Hepatocyte (in vitro differentiated cells): ENCODE measurements around the gene LINGO1. TPM values are rescaled to one million over a fixed set of nuclear protein-coding genes. Genes with fewer than 3 reads are reported as not detected.

Experiments
- DNase-seq: peaks from one replicate; pipeline ENCODE4 v3.0.0-alpha.2; 2016; ENCODE audit warnings: low spot score
- H2AFZ ChIP-seq: fragments of 200-600 bp; sonication (generic); 2 replicates; pipeline ENCODE4 v1.6.0; 2016; ENCODE audit warnings: antibody characterized with exemption, mild to moderate bottlenecking
- H3K27ac ChIP-seq: fragments of 200-600 bp; sonication (generic); 2 replicates; pipeline ENCODE4 v1.5.1; 2016; ENCODE audit warnings: mild to moderate bottlenecking
- H3K27me3 ChIP-seq: fragments of 200-600 bp; sonication (generic); 2 replicates; pipeline ENCODE4 v1.6.1; 2016
- H3K36me3 ChIP-seq: fragments of 200-600 bp; sonication (generic); replicated peaks from 2 replicates; pipeline ENCODE4 v1.5.1; 2016; ENCODE audit warnings: low read depth; ENCODE audit not compliant: insufficient read depth
- H3K4me1 ChIP-seq: fragments of 200-600 bp; sonication (generic); 2 replicates; pipeline ENCODE4 v1.5.1; 2016; ENCODE audit warnings: mild to moderate bottlenecking, moderate library complexity; ENCODE audit not compliant: insufficient read depth
- H3K4me2 ChIP-seq: fragments of 200-600 bp; sonication (generic); 2 replicates; pipeline ENCODE4 v1.6.0; 2016
- H3K4me3 ChIP-seq: fragments of 200-600 bp; sonication (generic); 2 replicates; pipeline ENCODE4 v1.5.1; 2016; ENCODE audit warnings: mild to moderate bottlenecking
- H3K79me2 ChIP-seq: fragments of 200-600 bp; sonication (generic); 2 replicates; pipeline ENCODE4 v1.6.0; 2017; ENCODE audit warnings: mild to moderate bottlenecking
- H3K9me2 ChIP-seq: fragments of 200-600 bp; sonication (generic); replicated peaks from 2 replicates; pipeline ENCODE4 v1.6.0; 2017; ENCODE audit warnings: mild to moderate bottlenecking; ENCODE audit not compliant: insufficient read depth
- H3K9me3 ChIP-seq: fragments of 200-600 bp; sonication (generic); 2 replicates; pipeline ENCODE4 v1.5.1; 2016; ENCODE audit warnings: low read depth, mild to moderate bottlenecking
- H4K20me1 ChIP-seq: fragments of 200-600 bp; sonication (generic); 2 replicates; pipeline ENCODE4 v1.6.0; 2016; ENCODE audit warnings: mild to moderate bottlenecking; ENCODE audit not compliant: insufficient read depth, poor library complexity, severe bottlenecking
- EZH2 ChIP-seq: fragments of 200-600 bp; sonication (generic); IDR thresholded peaks from 2 replicates; pipeline ENCODE4 v1.6.1; 2016; ENCODE audit warnings: antibody characterized with exemption, mild to moderate bottlenecking, borderline replicate concordance
- EZH2phosphoT487 ChIP-seq: fragments of 200-600 bp; sonication (generic); IDR thresholded peaks from one replicate; pipeline ENCODE4 v1.6.1; 2018; ENCODE audit warnings: antibody characterized with exemption, mild to moderate bottlenecking, low read depth, moderate library complexity; ENCODE audit not compliant: unreplicated experiment, severe bottlenecking
- WGBS: methylation state at CpG from one replicate; pipeline ENCODE4 v1.1.6; 2016; ENCODE audit warnings: low lambda C conversion rate; ENCODE audit errors: missing lambda C conversion rate; 5-methylcytosine and 5-hydroxymethylcytosine counted together
- polyA plus RNA-seq: library from polyadenylated mRNA; unstranded; fragments of >200 nt; fragmentation: Nextera tagmentation; extraction: Ambion mirVana; gene quantifications from 2 replicates; pipeline ENCODE4 v1.2.1, GENCODE V29; 2016
- total RNA-seq: library from RNA; depleted of rRNA; stranded (reverse); fragments of >200 nt; gene quantifications from 2 replicates; pipeline ENCODE4 v1.2.3, GENCODE V29; 2014
- TF ChIP-seq, protein P1 (sequence below): fragments of 200-600 bp; sonication (generic); IDR thresholded peaks from 2 replicates; pipeline ENCODE4 v1.5.1; 2016; ENCODE audit warnings: antibody characterized with exemption, mild to moderate bottlenecking; ENCODE audit not compliant: poor library complexity

LINGO1 gene
- total and polyA plus RNA-seq, 2 experiments from 2014 or later: 4.3 to 5.1 TPM

DNA sequence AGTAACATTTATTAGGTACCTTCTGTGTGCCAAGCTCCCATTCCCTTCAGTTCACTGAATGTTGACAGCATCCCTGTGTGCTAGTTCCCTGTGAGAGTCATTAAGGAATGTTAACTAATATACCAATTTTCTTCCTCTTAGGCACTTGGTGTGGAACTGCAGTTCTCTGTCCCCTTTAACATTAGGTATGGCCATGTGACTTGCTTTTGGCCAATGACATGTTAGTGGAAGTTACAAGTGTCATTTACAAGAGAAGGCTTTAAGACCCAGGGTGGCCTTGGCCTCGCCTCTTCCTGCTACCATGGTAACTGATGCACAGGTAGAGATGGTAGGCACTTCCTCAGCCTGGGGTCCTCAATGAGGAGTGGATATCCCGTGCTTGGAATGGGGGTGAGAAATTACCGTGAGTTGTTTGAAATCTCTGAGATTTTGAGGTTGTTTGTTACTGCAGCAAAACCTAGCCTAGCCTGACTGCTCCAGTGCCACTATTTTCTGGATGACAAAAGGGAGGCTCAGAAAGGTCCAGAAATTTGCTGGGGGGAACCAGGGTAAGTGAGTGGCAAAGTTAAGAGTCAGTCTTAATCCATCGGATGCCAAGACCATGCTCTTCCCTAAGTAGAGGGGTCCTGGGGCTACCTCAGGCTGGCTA, 21.2 kb upstream of the LINGO1 start:
- H2AFZ ChIP-seq: no peak overlapping the region
- no peak overlapping the region for H3K27ac ChIP-seq
- no peak overlapping the region for H3K4me2 ChIP-seq
- WGBS: 91% methylated on average over 4 of the region's 4 CpGs
- H3K4me3 ChIP-seq: no peak overlapping the region
- H3K79me2 ChIP-seq: no peaks in the 10 kb centered on the region
- no peaks in the 10 kb centered on the region for H3K9me3 ChIP-seq
- no peaks in the 10 kb centered on the region for H3K9me2 ChIP-seq
- H3K4me1 ChIP-seq: no peaks in the 10 kb centered on the region
- DNase-seq: no peak
- TF ChIP-seq, protein P1, sequence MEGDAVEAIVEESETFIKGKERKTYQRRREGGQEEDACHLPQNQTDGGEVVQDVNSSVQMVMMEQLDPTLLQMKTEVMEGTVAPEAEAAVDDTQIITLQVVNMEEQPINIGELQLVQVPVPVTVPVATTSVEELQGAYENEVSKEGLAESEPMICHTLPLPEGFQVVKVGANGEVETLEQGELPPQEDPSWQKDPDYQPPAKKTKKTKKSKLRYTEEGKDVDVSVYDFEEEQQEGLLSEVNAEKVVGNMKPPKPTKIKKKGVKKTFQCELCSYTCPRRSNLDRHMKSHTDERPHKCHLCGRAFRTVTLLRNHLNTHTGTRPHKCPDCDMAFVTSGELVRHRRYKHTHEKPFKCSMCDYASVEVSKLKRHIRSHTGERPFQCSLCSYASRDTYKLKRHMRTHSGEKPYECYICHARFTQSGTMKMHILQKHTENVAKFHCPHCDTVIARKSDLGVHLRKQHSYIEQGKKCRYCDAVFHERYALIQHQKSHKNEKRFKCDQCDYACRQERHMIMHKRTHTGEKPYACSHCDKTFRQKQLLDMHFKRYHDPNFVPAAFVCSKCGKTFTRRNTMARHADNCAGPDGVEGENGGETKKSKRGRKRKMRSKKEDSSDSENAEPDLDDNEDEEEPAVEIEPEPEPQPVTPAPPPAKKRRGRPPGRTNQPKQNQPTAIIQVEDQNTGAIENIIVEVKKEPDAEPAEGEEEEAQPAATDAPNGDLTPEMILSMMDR: no peak
- TF ChIP-seq EZH2 (no peak), EZH2phosphoT487 (no peak)
- no peaks in the 10 kb centered on the region for H4K20me1 ChIP-seq
- H3K27me3 ChIP-seq: peaks cover 4% of the 10 kb centered on the region
- H3K36me3 ChIP-seq: no peaks in the 10 kb centered on the region

DNA sequence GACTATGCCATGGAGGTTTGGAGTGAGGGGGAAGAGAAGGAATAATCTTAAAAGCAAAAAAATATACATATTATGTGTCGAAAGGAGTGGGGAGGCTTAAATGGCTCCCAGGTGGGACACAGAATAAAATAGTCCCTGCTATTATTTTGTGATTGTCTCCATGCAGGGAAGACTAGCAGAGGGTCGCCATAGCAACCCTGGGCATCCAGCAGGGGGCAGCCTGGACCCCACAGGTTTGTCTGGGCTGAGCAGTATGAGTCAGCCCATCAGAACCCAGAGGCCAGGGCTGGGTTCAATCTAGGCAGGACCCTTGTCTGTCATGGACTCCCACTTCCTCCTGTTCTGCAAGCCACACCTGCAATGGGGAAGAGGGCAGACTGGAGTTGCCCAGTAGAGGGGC, 17.6 kb upstream of the LINGO1 start:
- H3K36me3 ChIP-seq: no peaks in the 10 kb centered on the region
- peak; percentile 37 for DNase-seq
- no peak overlapping the region for H3K4me3 ChIP-seq
- 40% methylated on average over 2 of the region's 2 CpGs for WGBS
- H3K27me3 ChIP-seq: no peaks in the 10 kb centered on the region
- H3K9me2 ChIP-seq: no peaks in the 10 kb centered on the region
- no peaks in the 10 kb centered on the region for H3K79me2 ChIP-seq
- no peak overlapping the region for H3K4me2 ChIP-seq
- TF ChIP-seq, protein P1: peak; percentile 13
- no peak for TF ChIP-seq EZH2phosphoT487
- no peaks in the 10 kb centered on the region for H3K9me3 ChIP-seq
- no peaks in the 10 kb centered on the region for H4K20me1 ChIP-seq
- H3K27ac ChIP-seq: no peak overlapping the region
- no peaks in the 10 kb centered on the region for H3K4me1 ChIP-seq
- H2AFZ ChIP-seq: no peak overlapping the region

GRCh38 chr15:77649610-77650009, 16.9 kb upstream of the LINGO1 start:
- no peaks in the 10 kb centered on the region for H3K9me2 ChIP-seq
- H3K36me3 ChIP-seq: no peaks in the 10 kb centered on the region
- H3K4me2 ChIP-seq: no peak overlapping the region
- no peak overlapping the region for H2AFZ ChIP-seq
- no peak overlapping the region for H3K4me3 ChIP-seq
- H3K27me3 ChIP-seq: no peaks in the 10 kb centered on the region
- H4K20me1 ChIP-seq: no peaks in the 10 kb centered on the region
- WGBS: 69% methylated on average over 3 of the region's 3 CpGs
- DNase-seq: no peak
- no peak overlapping the region for H3K27ac ChIP-seq
- no peaks in the 10 kb centered on the region for H3K4me1 ChIP-seq
- no peaks in the 10 kb centered on the region for H3K9me3 ChIP-seq
- TF ChIP-seq EZH2 (no peak), EZH2phosphoT487 (no peak)
- TF ChIP-seq, protein P1: no peak
- no peaks in the 10 kb centered on the region for H3K79me2 ChIP-seq
